Dedifferentiated amniotic fluid mesenchymal stem cell (primary cell): ENCODE measurements around the gene PLCB1.

Source experiments
- DNase-seq: peaks from one replicate; pipeline ENCODE4 v3.0.0-alpha.2; 2016; ENCODE audit errors: extremely low spot score

PLCB1 gene

GRCh38 chr20:8720089-8720488 lies 588.0 kb downstream of the PLCB1 start:
- no peak for DNase-seq

GRCh38 chr20:8721098-8721497 lies 589.0 kb downstream of the PLCB1 start:
- peak; percentile 67 for DNase-seq

- DNase-seq: peak; percentile 86
Measured at GRCh38 chr20:8722277-8722928, 590.3 kb downstream of the PLCB1 start.

GRCh38 chr20:8723296-8723695 lies 591.2 kb downstream of the PLCB1 start:
- no peak for DNase-seq

- DNase-seq: no peak
Measured at GRCh38 chr20:8724884-8725283, 592.8 kb downstream of the PLCB1 start.

GRCh38 chr20:8726460-8726859 lies 594.4 kb downstream of the PLCB1 start:
- no peak for DNase-seq

GRCh38 chr20:8735014-8735413 lies 602.9 kb downstream of the PLCB1 start:
- no peak for DNase-seq

- no peak for DNase-seq
Measured at GRCh38 chr20:8735674-8736073, 603.6 kb downstream of the PLCB1 start.

GRCh38 chr20:8740265-8740664 lies 608.2 kb downstream of the PLCB1 start:
- DNase-seq: no peak

- peak; percentile 62 for DNase-seq
Measured at GRCh38 chr20:8744228-8744844, 612.3 kb downstream of the PLCB1 start.

GRCh38 chr20:8749101-8749500 lies 617.0 kb downstream of the PLCB1 start:
- DNase-seq: no peak

GRCh38 chr20:8749986-8750385 lies 617.9 kb downstream of the PLCB1 start:
- no peak for DNase-seq

GRCh38 chr20:8755340-8756118 lies 623.5 kb downstream of the PLCB1 start:
- DNase-seq: no peak

- peak; percentile 58 for DNase-seq
Measured at GRCh38 chr20:8756410-8756809, 624.3 kb downstream of the PLCB1 start.

GRCh38 chr20:8757146-8757545 lies 625.1 kb downstream of the PLCB1 start:
- peak; percentile 26 for DNase-seq

GRCh38 chr20:8764344-8764962 lies 632.4 kb downstream of the PLCB1 start:
- DNase-seq: peak; percentile 76

GRCh38 chr20:8766868-8767390 lies 634.9 kb downstream of the PLCB1 start:
- no peak for DNase-seq

GRCh38 chr20:8774412-8774811 lies 642.3 kb downstream of the PLCB1 start:
- DNase-seq: no peak

- no peak for DNase-seq
Measured at GRCh38 chr20:8777911-8778310, 645.8 kb downstream of the PLCB1 start.

GRCh38 chr20:8778387-8778786 lies 646.3 kb downstream of the PLCB1 start:
- no peak for DNase-seq

- no peak for DNase-seq
Measured at GRCh38 chr20:8780915-8781314, 648.8 kb downstream of the PLCB1 start.

GRCh38 chr20:8782804-8783203 lies 650.7 kb downstream of the PLCB1 start:
- peak; percentile 88 for DNase-seq
